ENCODE data around the gene KIAA1755. TPM values are rescaled to one million over a fixed set of nuclear protein-coding genes. Genes with fewer than 3 reads are reported as not detected.

Gene KIAA1755
- total RNA-seq, 3 donors from 2014 or later (not counting 1 experiment from before 2014, with no cell fraction given) = not detected

DNA sequence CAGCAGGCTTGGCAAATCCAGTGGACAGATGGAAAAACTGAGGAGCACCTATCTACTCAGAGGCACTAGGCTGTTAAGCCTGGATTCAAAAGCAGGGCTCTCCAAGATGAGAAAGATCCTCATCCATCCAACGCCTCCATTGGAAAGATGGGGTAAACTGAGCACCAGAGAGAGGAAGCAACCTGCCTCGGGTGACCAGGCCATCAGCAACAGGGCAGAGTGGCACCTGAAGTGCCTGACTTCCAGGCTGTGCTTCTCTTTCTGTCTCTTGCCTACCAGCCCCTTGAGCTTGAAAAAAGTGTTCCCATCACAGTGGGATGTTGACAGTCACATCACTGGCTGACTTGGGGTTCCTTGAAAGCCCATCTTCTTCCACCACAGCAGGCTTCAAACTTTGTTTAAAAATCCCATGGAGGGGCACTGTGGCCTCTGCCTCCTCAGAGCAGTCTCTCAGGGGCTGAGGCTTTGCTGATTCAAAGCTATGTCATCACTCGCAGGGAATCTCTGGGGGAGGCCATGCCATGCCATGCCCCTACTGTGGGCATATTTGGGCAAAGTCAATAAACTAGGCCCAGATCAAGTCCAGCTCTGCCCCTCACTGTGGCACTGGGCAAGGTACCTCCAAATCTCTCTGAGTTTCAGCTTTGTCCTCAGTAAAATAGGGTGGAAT lies 50.7 kb downstream of the KIAA1755 start:
- Histone ChIP-seq H3K27ac (ENCODE audit: low read length) (no peak overlapping the region), H3K27me3 (ENCODE audit: control insufficient read depth, insufficient read depth, low read length) (no peaks in the 10 kb centered on the region), H3K9me3 (ENCODE audit: control insufficient read depth, insufficient read depth, low read length) (no peaks in the 10 kb centered on the region), H3K4me1 (ENCODE audit: control insufficient read depth, insufficient read depth, low read length) (peaks cover 2% of the 10 kb centered on the region), H3K36me3 (ENCODE audit: control insufficient read depth, insufficient read depth, low read length) (no peaks in the 10 kb centered on the region), H3K4me3 (ENCODE audit: low read length) (no peak overlapping the region)
- H3K9me3 Mint-ChIP-seq = no peaks in the 10 kb centered on the region
- H3K36me3 Mint-ChIP-seq = no peaks in the 10 kb centered on the region
- H3K27me3 Mint-ChIP-seq (ENCODE audit: low read depth in 2 of 2) = peaks cover 8 to 19% of the 10 kb centered on the region in 2 donors
- ATAC-seq (no peak), DNase-seq (no peak)
- no peak overlapping the region for H3K4me3 Mint-ChIP-seq
- TF ChIP-seq, protein P1, sequence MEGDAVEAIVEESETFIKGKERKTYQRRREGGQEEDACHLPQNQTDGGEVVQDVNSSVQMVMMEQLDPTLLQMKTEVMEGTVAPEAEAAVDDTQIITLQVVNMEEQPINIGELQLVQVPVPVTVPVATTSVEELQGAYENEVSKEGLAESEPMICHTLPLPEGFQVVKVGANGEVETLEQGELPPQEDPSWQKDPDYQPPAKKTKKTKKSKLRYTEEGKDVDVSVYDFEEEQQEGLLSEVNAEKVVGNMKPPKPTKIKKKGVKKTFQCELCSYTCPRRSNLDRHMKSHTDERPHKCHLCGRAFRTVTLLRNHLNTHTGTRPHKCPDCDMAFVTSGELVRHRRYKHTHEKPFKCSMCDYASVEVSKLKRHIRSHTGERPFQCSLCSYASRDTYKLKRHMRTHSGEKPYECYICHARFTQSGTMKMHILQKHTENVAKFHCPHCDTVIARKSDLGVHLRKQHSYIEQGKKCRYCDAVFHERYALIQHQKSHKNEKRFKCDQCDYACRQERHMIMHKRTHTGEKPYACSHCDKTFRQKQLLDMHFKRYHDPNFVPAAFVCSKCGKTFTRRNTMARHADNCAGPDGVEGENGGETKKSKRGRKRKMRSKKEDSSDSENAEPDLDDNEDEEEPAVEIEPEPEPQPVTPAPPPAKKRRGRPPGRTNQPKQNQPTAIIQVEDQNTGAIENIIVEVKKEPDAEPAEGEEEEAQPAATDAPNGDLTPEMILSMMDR (IDR thresholded peaks at IDR 0.05) = no peak
- 85% methylated on average over 3 of the region's 3 CpGs for WGBS (ENCODE audit: insufficient coverage)
- H3K4me1 Mint-ChIP-seq = no peaks in the 10 kb centered on the region
- intact Hi-C loops (cut with micrococcal nuclease) = no loop called here
- H3K27ac Mint-ChIP-seq = no peak overlapping the region

DNA sequence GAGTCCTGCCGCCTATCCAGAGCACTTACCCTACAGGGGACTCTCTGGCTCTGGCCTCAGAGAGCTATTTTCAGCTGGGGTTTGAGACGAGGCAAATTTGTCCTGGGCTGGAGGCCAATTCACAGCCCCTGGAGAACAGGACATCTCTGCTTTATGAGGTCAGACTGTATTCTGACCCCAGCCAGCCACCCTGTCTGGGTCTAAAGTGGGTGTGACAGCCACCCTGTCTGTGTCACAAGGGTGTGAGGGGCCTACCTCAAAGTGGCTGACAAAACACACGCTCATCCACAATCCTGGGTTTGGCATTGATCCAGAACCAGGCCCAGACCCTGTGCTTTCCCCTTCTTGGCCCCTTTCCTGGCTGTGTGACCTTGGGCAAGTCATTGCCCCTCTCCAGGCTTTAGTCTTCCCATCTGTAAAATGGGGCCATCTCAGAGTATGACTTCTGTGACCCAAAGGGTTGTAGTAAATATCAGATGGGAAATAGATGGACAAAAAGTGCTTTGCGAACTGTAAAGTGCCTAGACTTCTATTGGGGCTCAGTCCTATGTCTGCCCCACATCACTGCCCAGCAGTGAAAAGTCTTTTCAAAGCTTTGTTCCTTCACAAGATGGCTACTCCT lies 51.4 kb downstream of the KIAA1755 start:
- TF ChIP-seq, protein P1 (IDR thresholded peaks at IDR 0.05) = no peak
- no peak for DNase-seq
- intact Hi-C loops (cut with micrococcal nuclease) = no loop called here
- Histone ChIP-seq H3K36me3 (ENCODE audit: control insufficient read depth, insufficient read depth, low read length) (no peaks in the 10 kb centered on the region), H3K27me3 (ENCODE audit: control insufficient read depth, insufficient read depth, low read length) (no peaks in the 10 kb centered on the region), H3K9me3 (ENCODE audit: control insufficient read depth, insufficient read depth, low read length) (no peaks in the 10 kb centered on the region), H3K27ac (ENCODE audit: low read length) (no peak overlapping the region), H3K4me3 (ENCODE audit: low read length) (no peak overlapping the region), H3K4me1 (ENCODE audit: control insufficient read depth, insufficient read depth, low read length) (peaks cover 2% of the 10 kb centered on the region)
- 74% methylated on average over 4 of the region's 4 CpGs for WGBS (ENCODE audit: insufficient coverage)
- no peaks in the 10 kb centered on the region for H3K36me3 Mint-ChIP-seq
- H3K9me3 Mint-ChIP-seq = no peaks in the 10 kb centered on the region
- H3K4me1 Mint-ChIP-seq = no peaks in the 10 kb centered on the region
- H3K4me3 Mint-ChIP-seq = no peak overlapping the region
- H3K27ac Mint-ChIP-seq = no peak overlapping the region
- peaks cover 8 to 19% of the 10 kb centered on the region in 2 donors for H3K27me3 Mint-ChIP-seq (ENCODE audit: low read depth in 2 of 2)
- no peak for ATAC-seq

DNA sequence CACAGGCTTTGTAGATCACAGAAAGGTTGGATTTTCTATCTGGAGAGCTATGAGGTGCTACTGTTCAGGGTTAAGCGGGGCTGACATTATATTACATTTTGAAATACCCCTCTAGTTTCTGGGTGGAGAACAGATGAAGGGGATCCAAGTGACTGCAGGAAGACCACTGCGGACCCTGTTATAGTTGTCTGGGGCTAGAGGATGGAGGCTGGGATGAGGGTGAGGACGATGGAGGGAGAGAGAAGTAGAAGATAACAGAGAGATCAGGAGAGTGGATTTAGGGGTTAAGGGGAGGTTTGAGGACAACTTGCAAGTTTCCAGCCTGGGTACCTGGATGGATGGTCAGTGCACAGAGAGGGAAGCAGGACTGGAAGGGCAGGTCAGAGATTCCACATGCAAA lies 52.0 kb downstream of the KIAA1755 start:
- no peak for ATAC-seq
- H3K27ac Mint-ChIP-seq = no peak overlapping the region

More for the DNA sequence above, 52.0 kb downstream of the KIAA1755 start:
- Mint-ChIP-seq H3K9me3 (no peaks in the 10 kb centered on the region), H3K27me3 (ENCODE audit: low read depth in 2 of 2) (peaks cover 8 to 19% of the 10 kb centered on the region in 2 donors), H3K4me3 (no peak overlapping the region), H3K4me1 (no peaks in the 10 kb centered on the region), H3K36me3 (no peaks in the 10 kb centered on the region)
- TF ChIP-seq, protein P1 (IDR thresholded peaks at IDR 0.05) = no peak
- WGBS (ENCODE audit: insufficient coverage) = 92% methylated on average over 2 of the region's 3 CpGs
- H3K27me3 ChIP-seq (ENCODE audit: control insufficient read depth, insufficient read depth, low read length) = no peaks in the 10 kb centered on the region
- DNase-seq = no peak
- H3K4me1 ChIP-seq (ENCODE audit: control insufficient read depth, insufficient read depth, low read length) = peaks cover 2% of the 10 kb centered on the region
- H3K27ac ChIP-seq (ENCODE audit: low read length) = no peak overlapping the region
- no peak overlapping the region for H3K4me3 ChIP-seq (ENCODE audit: low read length)
- no peaks in the 10 kb centered on the region for H3K36me3 ChIP-seq (ENCODE audit: control insufficient read depth, insufficient read depth, low read length)
- intact Hi-C loops (cut with micrococcal nuclease) = no loop called here
- H3K9me3 ChIP-seq (ENCODE audit: control insufficient read depth, insufficient read depth, low read length) = no peaks in the 10 kb centered on the region
